Measurements from ENCODE around the gene TPD52L1. TPM values are rescaled to one million over a fixed set of nuclear protein-coding genes. Genes with fewer than 3 reads are reported as not detected.

Gene TPD52L1
- total and polyA plus RNA-seq, 5 donors from 2014 or later = 0.40 to 0.76 (median 0.53) TPM; not detected in 1

DNA sequence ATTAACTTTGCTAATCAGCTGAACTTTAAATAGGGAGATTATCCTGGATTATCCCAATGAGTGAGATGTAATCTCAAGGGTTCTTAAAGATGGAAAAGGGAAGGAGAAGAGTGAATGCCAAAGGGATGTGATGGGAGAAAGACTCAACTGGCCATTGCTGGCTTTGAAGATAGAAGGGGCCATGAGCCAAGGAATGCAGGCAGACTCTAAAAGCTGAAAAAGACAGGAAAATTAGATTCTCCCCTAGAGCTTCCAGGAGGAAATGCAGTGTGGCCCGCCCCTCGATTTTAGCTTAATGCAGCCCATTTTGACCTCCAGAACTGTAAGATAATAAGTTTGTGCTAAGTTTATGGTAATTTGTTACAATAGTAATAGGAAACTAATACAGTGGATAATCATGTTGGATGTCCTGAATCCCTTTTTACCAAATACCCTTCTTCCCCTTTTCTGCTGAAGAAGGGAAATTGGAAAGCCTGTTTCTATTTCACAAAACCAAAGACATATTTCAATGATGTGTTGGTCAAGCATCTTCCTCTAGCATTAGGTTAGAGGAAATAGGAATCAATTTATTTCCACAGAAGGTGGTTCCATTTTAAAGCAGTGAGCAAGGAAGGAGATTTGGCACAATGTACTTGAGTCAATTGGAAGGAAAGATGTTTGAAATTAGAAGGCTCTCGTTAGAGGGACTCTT lies 151.5 kb downstream of the TPD52L1 start:
- Histone ChIP-seq H3K4me1 (ENCODE audit: control insufficient read depth, insufficient read depth, low read length, poor library complexity, severe bottlenecking) (peaks cover 27% of the 10 kb centered on the region), H3K4me3 (ENCODE audit: low read depth, low read length) (no peak overlapping the region), H3K27me3 (ENCODE audit: control insufficient read depth, insufficient read depth, low read length) (peaks cover 8% of the 10 kb centered on the region), H3K27ac (ENCODE audit: insufficient read depth, low read length, poor library complexity, severe bottlenecking) (no peak overlapping the region), H3K36me3 (ENCODE audit: control insufficient read depth, insufficient read depth, low read length) (no peaks in the 10 kb centered on the region), H3K9me3 (ENCODE audit: control insufficient read depth in 2 of 2, low read length in 2 of 2) (no peaks in the 10 kb centered on the region)
- peaks cover 15% of the 10 kb centered on the region for H3K27me3 Mint-ChIP-seq
- H3K36me3 Mint-ChIP-seq = peaks cover under 1% of the 10 kb centered on the region
- H3K9me3 Mint-ChIP-seq = peaks cover 0 to 1% (median 0%) of the 10 kb centered on the region in 7 donors
- no peak overlapping the region for H3K27ac Mint-ChIP-seq
- H3K4me3 Mint-ChIP-seq = peak overlapping the region in 1 of 4 donors; percentile 7
- no peak for DNase-seq
- peaks cover 23 to 30% (median 25%) of the 10 kb centered on the region in 4 donors for H3K4me1 Mint-ChIP-seq
- no peak for ATAC-seq (ENCODE audit: low read depth in 2 of 2)

DNA sequence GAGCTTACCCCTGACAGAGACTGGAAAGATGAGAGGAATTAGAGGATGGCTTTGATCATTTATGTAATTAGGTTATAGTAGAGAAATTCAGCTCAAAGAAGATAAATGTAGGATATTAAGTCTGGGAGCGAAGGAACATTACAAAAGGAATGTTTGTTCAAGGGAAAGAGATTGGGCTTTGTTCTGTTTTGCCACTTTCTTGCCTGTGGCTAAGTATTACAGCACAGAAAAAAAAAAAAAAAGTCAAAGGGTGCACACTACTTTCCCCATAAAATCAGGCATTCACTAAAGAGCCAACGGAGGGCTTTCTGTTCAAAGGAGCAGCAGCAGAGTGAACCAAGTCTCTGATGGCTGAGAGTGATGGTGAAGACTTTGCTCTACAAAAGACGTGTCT lies 153.2 kb downstream of the TPD52L1 start:
- H3K4me1 Mint-ChIP-seq = peaks cover 13 to 18% (median 16%) of the 10 kb centered on the region in 4 donors
- no peaks in the 10 kb centered on the region for H3K9me3 ChIP-seq (ENCODE audit: control insufficient read depth in 2 of 2, low read length in 2 of 2)
- H3K4me3 ChIP-seq (ENCODE audit: low read depth, low read length) = no peak overlapping the region
- no peaks in the 10 kb centered on the region for H3K36me3 Mint-ChIP-seq
- no peaks in the 10 kb centered on the region for H3K36me3 ChIP-seq (ENCODE audit: control insufficient read depth, insufficient read depth, low read length)
- ATAC-seq (ENCODE audit: low read depth in 2 of 2) = no peak
- H3K4me3 Mint-ChIP-seq = no peak overlapping the region
- peaks cover 9% of the 10 kb centered on the region for H3K27me3 ChIP-seq (ENCODE audit: control insufficient read depth, insufficient read depth, low read length)
- peaks cover 0 to 1% (median 0%) of the 10 kb centered on the region in 7 donors for H3K9me3 Mint-ChIP-seq
- DNase-seq = no peak
- H3K27ac ChIP-seq (ENCODE audit: insufficient read depth, low read length, poor library complexity, severe bottlenecking) = no peak overlapping the region
- no peak overlapping the region for H3K27ac Mint-ChIP-seq
- H3K4me1 ChIP-seq (ENCODE audit: control insufficient read depth, insufficient read depth, low read length, poor library complexity, severe bottlenecking) = peaks cover 17% of the 10 kb centered on the region
- peaks cover 27% of the 10 kb centered on the region for H3K27me3 Mint-ChIP-seq

DNA sequence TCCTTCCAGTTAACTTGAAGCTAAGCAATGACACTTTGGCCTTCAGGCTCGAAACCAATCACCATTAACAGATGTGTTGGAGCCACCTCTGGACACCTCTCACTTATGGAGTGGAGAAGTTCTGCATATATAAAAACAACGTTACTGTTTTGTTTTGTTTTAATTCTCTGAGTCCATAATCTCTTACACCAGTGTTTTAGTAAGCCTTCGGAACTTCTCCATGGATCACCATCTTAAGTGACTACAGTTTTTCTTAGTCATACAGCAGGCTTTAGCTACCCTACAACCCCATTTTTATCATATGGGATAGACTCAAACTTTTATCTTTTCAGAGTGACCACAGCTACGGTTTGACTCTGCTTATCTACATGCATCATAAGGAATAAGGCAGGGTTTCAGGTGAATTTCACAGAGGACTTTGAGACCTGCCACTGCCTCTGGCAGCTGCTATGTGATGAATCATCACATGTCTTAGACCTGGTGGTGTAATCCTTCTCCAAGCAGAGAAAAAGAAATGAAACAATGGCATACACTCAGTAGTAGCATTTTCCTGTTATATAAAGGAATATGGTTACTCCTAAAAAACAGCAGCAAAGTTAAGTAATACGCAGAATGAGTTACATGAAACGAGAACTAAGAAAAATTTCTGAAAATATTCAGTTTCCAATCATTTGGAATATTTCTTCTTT lies 153.7 kb downstream of the TPD52L1 start:
- Mint-ChIP-seq H3K27ac (no peak overlapping the region), H3K9me3 (peaks cover 0 to 1% (median 0%) of the 10 kb centered on the region in 7 donors), H3K4me1 (peaks cover 10 to 15% (median 14%) of the 10 kb centered on the region in 4 donors), H3K36me3 (no peaks in the 10 kb centered on the region), H3K4me3 (no peak overlapping the region), H3K27me3 (peaks cover 29% of the 10 kb centered on the region)
- ATAC-seq (ENCODE audit: low read depth in 2 of 2) (no peak), DNase-seq (no peak)
- H3K4me1 ChIP-seq (ENCODE audit: control insufficient read depth, insufficient read depth, low read length, poor library complexity, severe bottlenecking) = peaks cover 12% of the 10 kb centered on the region
- H3K27ac ChIP-seq (ENCODE audit: insufficient read depth, low read length, poor library complexity, severe bottlenecking) = no peak overlapping the region
- H3K27me3 ChIP-seq (ENCODE audit: control insufficient read depth, insufficient read depth, low read length) = peaks cover 10% of the 10 kb centered on the region
- H3K4me3 ChIP-seq (ENCODE audit: low read depth, low read length) = no peak overlapping the region
- H3K9me3 ChIP-seq (ENCODE audit: control insufficient read depth in 2 of 2, low read length in 2 of 2) = no peaks in the 10 kb centered on the region
- H3K36me3 ChIP-seq (ENCODE audit: control insufficient read depth, insufficient read depth, low read length) = no peaks in the 10 kb centered on the region

DNA sequence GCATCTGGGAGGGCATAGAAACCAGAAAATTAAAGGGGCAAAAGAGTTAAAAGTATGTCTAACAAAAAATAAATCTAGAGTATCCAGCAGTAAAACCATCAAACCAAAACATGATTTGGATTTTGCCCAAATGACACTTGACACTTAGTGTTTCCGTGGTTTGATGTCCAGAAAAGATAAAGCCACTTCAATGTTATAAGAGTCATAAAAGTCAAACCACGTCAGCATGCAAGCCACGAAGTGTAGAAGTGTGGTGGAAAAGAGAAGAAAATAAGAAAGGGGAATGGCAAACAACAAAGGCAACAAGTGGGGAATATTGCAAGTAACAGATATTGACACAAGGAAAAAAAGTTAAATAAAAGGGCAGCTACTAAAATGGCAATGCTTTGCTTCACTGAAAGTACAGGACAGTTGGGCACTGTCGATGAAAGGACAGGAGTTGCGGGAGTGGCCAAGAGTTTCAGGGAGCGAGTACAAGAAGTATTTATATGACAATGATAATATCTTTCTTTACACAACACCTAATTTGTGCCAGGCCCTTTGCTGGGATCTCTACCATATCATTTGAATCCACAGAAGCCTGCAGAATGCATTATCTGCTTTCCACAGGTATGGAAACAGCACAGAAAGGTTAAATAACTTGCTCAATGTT lies 154.5 kb downstream of the TPD52L1 start:
- Histone ChIP-seq H3K9me3 (ENCODE audit: control insufficient read depth in 2 of 2, low read length in 2 of 2) (no peaks in the 10 kb centered on the region), H3K36me3 (ENCODE audit: control insufficient read depth, insufficient read depth, low read length) (no peaks in the 10 kb centered on the region), H3K27ac (ENCODE audit: insufficient read depth, low read length, poor library complexity, severe bottlenecking) (no peak overlapping the region), H3K27me3 (ENCODE audit: control insufficient read depth, insufficient read depth, low read length) (peaks cover 14% of the 10 kb centered on the region), H3K4me3 (ENCODE audit: low read depth, low read length) (no peak overlapping the region), H3K4me1 (ENCODE audit: control insufficient read depth, insufficient read depth, low read length, poor library complexity, severe bottlenecking) (peaks cover 5% of the 10 kb centered on the region)
- Mint-ChIP-seq H3K4me3 (no peak overlapping the region), H3K4me1 (peaks cover 2 to 7% (median 6%) of the 10 kb centered on the region in 4 donors), H3K9me3 (peaks cover 0 to 1% (median 0%) of the 10 kb centered on the region in 7 donors), H3K36me3 (no peaks in the 10 kb centered on the region), H3K27me3 (peaks cover 34% of the 10 kb centered on the region), H3K27ac (no peak overlapping the region)
- no peak for DNase-seq
- no peak for ATAC-seq (ENCODE audit: low read depth in 2 of 2)

DNA sequence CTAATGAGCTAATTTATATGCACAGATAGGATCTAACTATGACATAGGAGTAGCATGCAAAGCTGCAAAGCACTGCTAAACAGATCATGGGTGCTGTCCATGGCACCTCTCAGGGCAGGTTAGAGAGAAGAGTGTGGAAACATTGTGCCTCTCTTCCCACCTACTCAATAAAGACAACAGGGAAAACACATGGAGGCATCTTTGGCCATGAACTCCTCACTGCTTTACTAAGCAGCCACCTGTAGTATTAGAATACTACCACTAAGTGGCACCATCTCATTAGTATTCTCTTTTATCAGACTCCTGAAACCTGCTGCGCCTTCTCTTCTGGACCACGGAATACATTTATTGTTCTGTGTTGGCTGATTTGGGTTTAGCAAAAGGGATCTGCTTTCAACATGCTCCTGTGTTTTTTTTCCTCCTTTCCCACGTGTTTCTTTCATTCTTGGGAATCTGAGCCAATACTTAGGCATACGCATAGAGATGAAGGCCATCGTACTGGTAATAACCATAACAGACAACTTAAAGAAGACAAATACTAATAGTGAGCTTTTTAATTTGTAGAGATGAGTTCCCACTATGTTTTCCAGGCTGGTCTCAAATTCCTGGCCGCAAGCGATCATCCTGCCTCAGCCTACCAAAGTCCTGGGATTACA lies 157.5 kb downstream of the TPD52L1 start:
- no peaks in the 10 kb centered on the region for H3K9me3 Mint-ChIP-seq
- Histone ChIP-seq H3K4me3 (ENCODE audit: low read depth, low read length) (no peak overlapping the region), H3K9me3 (ENCODE audit: control insufficient read depth in 2 of 2, low read length in 2 of 2) (no peaks in the 10 kb centered on the region), H3K36me3 (ENCODE audit: control insufficient read depth, insufficient read depth, low read length) (no peaks in the 10 kb centered on the region), H3K4me1 (ENCODE audit: control insufficient read depth, insufficient read depth, low read length, poor library complexity, severe bottlenecking) (no peaks in the 10 kb centered on the region), H3K27me3 (ENCODE audit: control insufficient read depth, insufficient read depth, low read length) (peaks cover 19% of the 10 kb centered on the region), H3K27ac (ENCODE audit: insufficient read depth, low read length, poor library complexity, severe bottlenecking) (no peak overlapping the region)
- H3K27ac Mint-ChIP-seq = no peak overlapping the region
- H3K4me3 Mint-ChIP-seq = no peak overlapping the region
- peaks cover 0 to 2% (median 0%) of the 10 kb centered on the region in 4 donors for H3K4me1 Mint-ChIP-seq
- ATAC-seq (ENCODE audit: low read depth in 2 of 2) (peak; percentile 77 to 84), DNase-seq (peak in 2 of 3 donors; percentile 54 to 61)
- peaks cover 27% of the 10 kb centered on the region for H3K27me3 Mint-ChIP-seq
- H3K36me3 Mint-ChIP-seq = no peaks in the 10 kb centered on the region

DNA sequence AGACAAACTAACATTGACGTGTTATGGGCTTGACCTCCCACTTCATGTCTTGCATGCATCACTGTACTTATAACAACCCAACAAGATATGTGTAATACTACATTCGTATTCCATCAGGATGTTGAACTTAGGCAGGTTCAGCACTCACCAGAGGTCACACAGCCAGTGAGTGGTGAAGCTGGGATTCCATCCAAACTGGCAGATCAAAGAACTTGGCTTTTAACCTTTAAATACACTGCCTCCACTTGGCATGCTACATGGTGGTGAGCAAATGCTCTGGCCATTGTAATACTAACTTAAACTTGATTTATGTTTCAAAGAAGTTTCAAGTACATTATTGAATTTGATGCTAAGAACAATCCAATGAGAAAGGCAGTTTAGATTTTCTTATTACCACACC lies 158.9 kb downstream of the TPD52L1 start:
- no peaks in the 10 kb centered on the region for H3K4me1 ChIP-seq (ENCODE audit: control insufficient read depth, insufficient read depth, low read length, poor library complexity, severe bottlenecking)
- H3K4me3 Mint-ChIP-seq = no peak overlapping the region
- no peaks in the 10 kb centered on the region for H3K9me3 ChIP-seq (ENCODE audit: control insufficient read depth in 2 of 2, low read length in 2 of 2)
- H3K4me3 ChIP-seq (ENCODE audit: low read depth, low read length) = no peak overlapping the region
- ATAC-seq (ENCODE audit: low read depth in 2 of 2) = no peak
- no peak overlapping the region for H3K27ac Mint-ChIP-seq
- no peaks in the 10 kb centered on the region for H3K36me3 Mint-ChIP-seq
- H3K27me3 ChIP-seq (ENCODE audit: control insufficient read depth, insufficient read depth, low read length) = peaks cover 18% of the 10 kb centered on the region
- DNase-seq = no peak
- H3K27ac ChIP-seq (ENCODE audit: insufficient read depth, low read length, poor library complexity, severe bottlenecking) = no peak overlapping the region
- H3K4me1 Mint-ChIP-seq = peaks cover 0 to 2% (median 0%) of the 10 kb centered on the region in 4 donors
- H3K36me3 ChIP-seq (ENCODE audit: control insufficient read depth, insufficient read depth, low read length) = no peaks in the 10 kb centered on the region
- H3K9me3 Mint-ChIP-seq = no peaks in the 10 kb centered on the region
- peaks cover 24% of the 10 kb centered on the region for H3K27me3 Mint-ChIP-seq

DNA sequence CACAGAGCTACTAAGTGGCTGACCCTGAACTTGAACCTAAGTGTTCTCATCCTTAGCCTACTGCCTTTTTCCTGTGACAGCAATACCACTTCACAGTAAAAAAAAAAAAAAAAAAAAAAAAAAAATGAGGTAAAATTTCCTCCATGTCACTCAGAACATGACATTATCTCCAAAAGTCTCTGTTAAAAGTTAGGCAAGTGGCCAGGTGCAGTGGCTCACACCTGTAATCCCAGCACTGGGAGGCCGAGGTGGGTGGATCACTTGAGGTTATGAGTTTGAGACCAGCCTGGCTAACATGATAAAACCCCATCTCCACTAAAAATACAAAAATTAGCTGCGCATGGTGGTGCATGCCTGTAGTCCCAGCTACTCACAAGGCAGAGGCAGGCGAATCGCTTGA lies 159.4 kb downstream of the TPD52L1 start:
- H3K4me1 Mint-ChIP-seq = peaks cover 0 to 2% (median 0%) of the 10 kb centered on the region in 4 donors
- no peaks in the 10 kb centered on the region for H3K9me3 ChIP-seq (ENCODE audit: control insufficient read depth in 2 of 2, low read length in 2 of 2)
- H3K4me3 ChIP-seq (ENCODE audit: low read depth, low read length) = no peak overlapping the region
- H3K27ac Mint-ChIP-seq = no peak overlapping the region
- no peaks in the 10 kb centered on the region for H3K4me1 ChIP-seq (ENCODE audit: control insufficient read depth, insufficient read depth, low read length, poor library complexity, severe bottlenecking)
- peaks cover 18% of the 10 kb centered on the region for H3K27me3 ChIP-seq (ENCODE audit: control insufficient read depth, insufficient read depth, low read length)
- H3K4me3 Mint-ChIP-seq = no peak overlapping the region
- H3K27me3 Mint-ChIP-seq = peaks cover 24% of the 10 kb centered on the region
- H3K36me3 Mint-ChIP-seq = no peaks in the 10 kb centered on the region
- H3K36me3 ChIP-seq (ENCODE audit: control insufficient read depth, insufficient read depth, low read length) = no peaks in the 10 kb centered on the region
- ATAC-seq (ENCODE audit: low read depth in 2 of 2) (no peak), DNase-seq (no peak)
- H3K9me3 Mint-ChIP-seq = no peaks in the 10 kb centered on the region
- no peak overlapping the region for H3K27ac ChIP-seq (ENCODE audit: insufficient read depth, low read length, poor library complexity, severe bottlenecking)
